A549 (cell line): ENCODE results near the gene CAMK4. TPM values are rescaled to one million over a fixed set of nuclear protein-coding genes. Genes with fewer than 3 reads are reported as not detected.

Source experiments
- ATAC-seq, 2 experiments: fragments of 200-7000 bp in 1 of 2; fragments of >200 bp in 1 of 2; cut with Nextera tagmentation in 1 of 2; cut with Tn5 transposase in 1 of 2; 3 replicates each; pipeline versions ENCODE4 v1.8.0 to v1.9.1; 2018 to 2020; ENCODE audit warnings: mild to moderate bottlenecking in 1 of 2, moderate library complexity in 1 of 2
- CTCF ChIA-PET: fragments of 300-600 bp; sonication (Branson Sonifier 250); formaldehyde crosslinking; extraction: SDS; loops from one replicate; lab custom pipeline; 2021; ENCODE audit warnings: antibody characterized with exemption, inconsistent platforms; lab: Yijun Ruan, JAX
- POLR2A ChIA-PET: fragments of 350-600 bp; formaldehyde crosslinking; extraction: SDS; loops from one replicate; lab custom pipeline; 2021; ENCODE audit warnings: antibody characterized with exemption, inconsistent platforms; lab: Yijun Ruan, JAX
- DNase-seq, 2 experiments: peaks; one replicate each; pipeline versions ENCODE4 v3.0.0 to v3.0.0-alpha.2; 2011 to 2016; ENCODE audit warnings: low read depth in 1 of 2, low spot score in 1 of 2
- FAIRE-seq: peaks from 2 replicates; lab custom pipeline; 2011; peaks lifted over from hg19 to GRCh38; lab: Jason Lieb, UNC
- H3K27ac ChIP-seq, 2 experiments: fragments of >200 bp; sonication (Bioruptor Twin); formaldehyde crosslinking; 3 replicates each; pipeline ENCODE4 v1.5.1; 2016 to 2017
- H3K4me1 ChIP-seq: fragments of >200 bp; sonication (Bioruptor Twin); formaldehyde crosslinking; 3 replicates; pipeline ENCODE4 v1.6.1; 2016
- H3K4me2 ChIP-seq: fragments of >200 bp; sonication (Bioruptor Twin); formaldehyde crosslinking; 3 replicates; pipeline ENCODE4 v1.6.1; 2016
- H3K4me3 ChIP-seq: fragments of >200 bp; sonication (Bioruptor Twin); formaldehyde crosslinking; 3 replicates; pipeline ENCODE4 v1.5.1; 2016
- H3K9me3 ChIP-seq: fragments of >200 bp; sonication (Bioruptor Twin); formaldehyde crosslinking; 3 replicates; pipeline ENCODE4 v1.6.1; 2016
- CBX8 ChIP-seq: fragments of 200-600 bp; sonication (generic); IDR thresholded peaks from 2 replicates; pipeline ENCODE4 v1.6.1; 2016
- CEBPB ChIP-seq, 2 experiments: fragments of >200 bp in 1 of 2; sonication (Bioruptor Twin) in 1 of 2; formaldehyde crosslinking in 1 of 2; IDR thresholded peaks; 2 replicates each; pipeline ENCODE4 v1.6.1; 2012 to 2016
- CHD4 ChIP-seq: fragments of 200-600 bp; sonication (generic); IDR thresholded peaks from 2 replicates; pipeline ENCODE4 v1.6.1; 2016; ENCODE audit warnings: antibody characterized with exemption, mild to moderate bottlenecking, borderline replicate concordance
- EHF ChIP-seq: fragments of 250-450 bp; sonication (Bioruptor Pico); IDR thresholded peaks from 2 replicates; pipeline ENCODE4 v1.5.0; 2020; ENCODE audit warnings: mild to moderate bottlenecking
- EHMT2 ChIP-seq: fragments of 200-600 bp; sonication (generic); IDR thresholded peaks from 2 replicates; pipeline ENCODE4 v1.6.1; 2016; ENCODE audit warnings: antibody characterized with exemption, low read depth, mild to moderate bottlenecking, moderate library complexity
- EP300 ChIP-seq, 2 experiments: fragments of >200 bp; sonication (Bioruptor Twin); formaldehyde crosslinking; IDR thresholded peaks; 2 replicates in 1 of 2; 3 replicates in 1 of 2; pipeline ENCODE4 v1.6.1; 2016 to 2017
- ESRRA ChIP-seq: fragments of 150-350 bp; IDR thresholded peaks from 2 replicates; pipeline ENCODE4 v1.6.1; 2014; ENCODE audit warnings: mild to moderate bottlenecking, low read length, borderline replicate concordance
- FOXS1 ChIP-seq: fragments of 250-450 bp; sonication (Bioruptor Pico); IDR thresholded peaks from 2 replicates; pipeline ENCODE4 v1.5.0; 2020; ENCODE audit warnings: mild to moderate bottlenecking, moderate library complexity
- GATA3 ChIP-seq: IDR thresholded peaks from 2 replicates; pipeline ENCODE4 v1.6.1; 2012; ENCODE audit warnings: borderline replicate concordance
- HES2 ChIP-seq: fragments of >200 bp; sonication (Bioruptor Twin); formaldehyde crosslinking; IDR thresholded peaks from 2 replicates; pipeline ENCODE4 v1.6.1; 2016
- HEYL ChIP-seq: fragments of 250-450 bp; sonication (Bioruptor Pico); IDR thresholded peaks from 2 replicates; pipeline ENCODE4 v1.8.0; 2021; ENCODE audit warnings: mild to moderate bottlenecking, moderate library complexity
- HOXB13 ChIP-seq: fragments of 250-450 bp; sonication (Bioruptor Pico); IDR thresholded peaks from 2 replicates; pipeline ENCODE4 v1.5.0; 2020; ENCODE audit warnings: low read depth, mild to moderate bottlenecking, moderate library complexity
- JUN ChIP-seq, 2 experiments: fragments of >200 bp; sonication (Bioruptor Twin); formaldehyde crosslinking; IDR thresholded peaks; 2 replicates in 1 of 2; 3 replicates in 1 of 2; pipeline ENCODE4 v1.6.1; 2016 to 2017
- JUNB ChIP-seq: fragments of >200 bp; sonication (Bioruptor Twin); formaldehyde crosslinking; IDR thresholded peaks from 2 replicates; pipeline ENCODE4 v1.6.1; 2016
- KDM1A ChIP-seq: fragments of 200-600 bp; sonication (generic); IDR thresholded peaks from 2 replicates; pipeline ENCODE4 v1.6.1; 2016; ENCODE audit warnings: low read depth, mild to moderate bottlenecking
- MAFK ChIP-seq: fragments of 450-650 bp; IDR thresholded peaks from 2 replicates; pipeline ENCODE4 v1.6.1; 2014; ENCODE audit not compliant: partially characterized antibody
- MYC ChIP-seq: IDR thresholded peaks from 2 replicates; pipeline ENCODE4 v1.6.1; 2012; ENCODE audit warnings: mild to moderate bottlenecking, inconsistent platforms, low read length, improper control_type of control experiment, borderline replicate concordance
- NPAS2 ChIP-seq: fragments of 250-450 bp; sonication (Bioruptor Pico); IDR thresholded peaks from 2 replicates; pipeline ENCODE4 v1.8.0; 2022; ENCODE audit warnings: mild to moderate bottlenecking, moderate library complexity, borderline replicate concordance
- NR3C1 ChIP-seq: fragments of >200 bp; sonication (Bioruptor Twin); formaldehyde crosslinking; IDR thresholded peaks from 3 replicates; pipeline ENCODE4 v1.6.1; 2017
- PHF8 ChIP-seq: fragments of 200-600 bp; sonication (generic); IDR thresholded peaks from 2 replicates; pipeline ENCODE4 v1.6.1; 2016; ENCODE audit warnings: low read depth, mild to moderate bottlenecking, antibody characterized with exemption, moderate library complexity, borderline replicate concordance
- POLR2A ChIP-seq: IDR thresholded peaks from 2 replicates; pipeline ENCODE4 v1.6.1; 2012; ENCODE audit warnings: mild to moderate bottlenecking, low read length
- POLR2AphosphoS2 ChIP-seq: conservative IDR thresholded peaks from 2 replicates; pipeline ENCODE4 v1.6.1; 2012; ENCODE audit warnings: low read length, improper control_type of control experiment, inconsistent platforms
- RARB ChIP-seq: fragments of 250-450 bp; sonication (Bioruptor Pico); IDR thresholded peaks from 2 replicates; pipeline ENCODE4 v1.8.0; 2021; ENCODE audit warnings: mild to moderate bottlenecking, moderate library complexity
- RFX5 ChIP-seq: fragments of 450-650 bp; IDR thresholded peaks from 2 replicates; pipeline ENCODE4 v1.7.1; 2014; ENCODE audit warnings: antibody characterized with exemption, mild to moderate bottlenecking, moderate library complexity
- SMC3 ChIP-seq: fragments of >200 bp; sonication (Bioruptor Twin); formaldehyde crosslinking; IDR thresholded peaks from 3 replicates; pipeline ENCODE4 v1.6.1; 2018; ENCODE audit warnings: inconsistent platforms
- TP53 ChIP-seq: fragments of 250-450 bp; sonication (Bioruptor Pico); IDR thresholded peaks from 2 replicates; pipeline ENCODE4 v1.5.0; 2021; ENCODE audit warnings: mild to moderate bottlenecking, moderate library complexity
- ZFP36 ChIP-seq: fragments of 450-650 bp; IDR thresholded peaks from 2 replicates; pipeline ENCODE4 v1.6.1; 2014; ENCODE audit warnings: borderline replicate concordance; ENCODE audit not compliant: partially characterized antibody
- ZNF302 ChIP-seq: fragments of 250-450 bp; sonication (Bioruptor Pico); IDR thresholded peaks from 2 replicates; pipeline ENCODE4 v1.9.0; 2021; ENCODE audit warnings: inconsistent platforms, mild to moderate bottlenecking, moderate library complexity
- WGBS: methylation state at CpG from one replicate; pipeline ENCODE4 v1.1.6; 2017; ENCODE audit errors: missing lambda C conversion rate; 5-methylcytosine and 5-hydroxymethylcytosine counted together
- polyA plus RNA-seq, 4 experiments: library from polyadenylated mRNA; depleted of rRNA in 3 of 4; stranded (reverse); fragments of >200 nt; fragmentation: RNase III in 1 of 4; extraction: RNeasy Plus Mini Kit Qiagen cat#74134 plus additional on column Dnase treatment in 1 of 4; gene quantifications; 2 replicates in 3 of 4; 3 replicates in 1 of 4; pipeline ENCODE4 v1.2.3, GENCODE V29; 2011 to 2017

Gene CAMK4
- polyA plus RNA-seq, 2 of the 4 experiments (the other 2 are of a cell fraction), result not detected

DNA sequence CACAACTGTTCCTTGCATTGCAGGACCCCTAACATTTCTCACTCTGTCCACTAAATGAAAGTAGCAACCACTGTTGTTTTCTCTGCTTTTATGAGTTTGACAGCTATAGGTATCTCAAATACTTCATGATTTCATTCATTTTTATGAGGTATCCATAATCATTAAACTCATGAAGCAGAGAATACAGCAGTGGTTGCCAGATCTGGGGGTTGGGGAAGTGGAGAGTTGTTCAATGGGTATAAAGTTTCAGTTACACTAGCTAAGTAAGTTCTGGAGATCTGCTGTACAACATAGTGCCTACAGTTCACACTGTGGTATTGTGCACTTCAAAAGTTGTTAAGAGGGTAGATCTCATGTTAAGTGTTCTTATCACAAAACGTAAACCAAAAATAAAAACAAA is 23.4 kb upstream of the CAMK4 start:
- TF ChIP-seq CEBPB (IDR thresholded peaks at IDR 0.05), result no peak
- no peak for TF ChIP-seq POLR2AphosphoS2
- no peak for TF ChIP-seq FOXS1 (CRISPR knock-in tag)
- Histone ChIP-seq H3K27ac (no peak overlapping the region), H3K4me1 (no peaks in the 10 kb centered on the region), H3K4me3 (no peak overlapping the region), H3K9me3 (no peaks in the 10 kb centered on the region), H3K4me2 (no peak overlapping the region)
- no peak for FAIRE-seq
- 7% methylated on average over 1 of the region's 1 CpG for WGBS
- POLR2A ChIA-PET, result no interaction called here
- no peak for DNase-seq
- CTCF ChIA-PET, result no interaction called here
- ATAC-seq, result no peak

GRCh38 chr5:111201705-111202104 is 22.5 kb upstream of the CAMK4 start:
- 3% methylated on average over 3 of the region's 3 CpGs for WGBS
- no peaks in the 10 kb centered on the region for H3K4me1 ChIP-seq
- no peak for DNase-seq
- TF ChIP-seq KDM1A (no peak), PHF8 (no peak), RFX5 (no peak), RARB (CRISPR knock-in tag) (no peak), GATA3 (no peak), EHMT2 (no peak), MYC (no peak), EP300 (IDR thresholded peaks at IDR 0.05) (no peak), ZFP36 (no peak), ESRRA (no peak), POLR2A (no peak), JUN (IDR thresholded peaks at IDR 0.05) (no peak), JUNB (no peak), CBX8 (no peak), NR3C1 (no peak), POLR2AphosphoS2 (no peak)
- TF ChIP-seq, all 56 proteins: peak for 0
- H3K9me3 ChIP-seq, result no peaks in the 10 kb centered on the region
- H3K4me2 ChIP-seq, result no peak overlapping the region
- ATAC-seq (no peak), FAIRE-seq (no peak)
- no peak overlapping the region for H3K27ac ChIP-seq
- H3K4me3 ChIP-seq, result no peak overlapping the region
- POLR2A ChIA-PET, result no interaction called here
- CTCF ChIA-PET, result no interaction called here

DNA sequence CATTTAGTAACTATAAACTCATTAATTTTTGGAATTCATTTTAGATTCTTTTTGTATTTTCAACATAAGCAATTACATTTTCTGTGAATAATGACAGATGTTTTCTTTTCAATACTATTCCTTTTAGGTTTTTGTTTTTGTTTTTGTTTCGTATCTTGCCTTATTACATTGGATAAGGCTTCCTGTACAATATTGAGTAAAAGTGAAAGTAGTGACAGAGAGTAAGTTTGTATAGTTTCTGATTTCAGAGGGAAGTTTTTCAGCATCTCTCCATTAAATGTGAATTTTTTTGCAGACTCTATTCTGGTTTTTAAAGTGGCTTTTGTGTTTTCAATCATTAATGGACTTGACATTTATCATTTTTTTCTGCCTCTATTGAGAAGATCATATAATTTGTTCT is 12.8 kb upstream of the CAMK4 start:
- Histone ChIP-seq H3K9me3 (no peaks in the 10 kb centered on the region), H3K27ac (no peak overlapping the region), H3K4me2 (no peak overlapping the region), H3K4me3 (no peak overlapping the region), H3K4me1 (no peaks in the 10 kb centered on the region)
- ChIA-PET CTCF (interaction anchor here (0.6 to 0.7 kb wide), 2 partner anchors 111 to 321 kb away, joined by 4 read pairs; no protein-coding TSS in a partner anchor), POLR2A (no interaction called here)
- ATAC-seq (no peak), FAIRE-seq (no peak), DNase-seq (no peak)
- TF ChIP-seq RFX5, result no peak
- TF ChIP-seq FOXS1 (CRISPR knock-in tag), result no peak
- TF ChIP-seq SMC3, result no peak
- TF ChIP-seq NPAS2 (CRISPR knock-in tag), result no peak
- TF ChIP-seq EHMT2, result no peak
- no peak for TF ChIP-seq ZFP36
- no peak for TF ChIP-seq TP53 (CRISPR knock-in tag)
- no peak for TF ChIP-seq EHF (CRISPR knock-in tag)
- no peak for TF ChIP-seq EP300 (IDR thresholded peaks at IDR 0.05)
- TF ChIP-seq HOXB13, result no peak
- TF ChIP-seq ZNF302 (CRISPR knock-in tag), result no peak
- no peak for TF ChIP-seq HEYL (CRISPR knock-in tag)
- no peak for TF ChIP-seq CHD4
- TF ChIP-seq ESRRA, result no peak
- no peak for TF ChIP-seq MAFK
- TF ChIP-seq HES2, result no peak
- no peak for TF ChIP-seq NR3C1
- no peak for TF ChIP-seq POLR2A
- 2% methylated on average over 1 of the region's 1 CpG for WGBS
